Psoas muscle (tissue), 8 donors: ENCODE measurements around the gene BCLAF1. TPM values are rescaled to one million over a fixed set of nuclear protein-coding genes. Genes with fewer than 3 reads are reported as not detected.

Experiments used
- ATAC-seq, 4 donors: fragments of 200-7000 bp; cut with Tn5 transposase; one replicate each; pipeline ENCODE4 v1.9.1; 2020; ENCODE audit warnings: moderate library complexity in 3 of 4, mild to moderate bottlenecking in 2 of 4
- DNase-seq, 2 donors: peaks; one replicate each; pipeline ENCODE4 v3.0.0-alpha.2; 2020
- H3K27ac ChIP-seq: fragments of 200-600 bp; one replicate; pipeline ENCODE4 v1.8.0; 2022
- H3K27me3 ChIP-seq, 3 donors: fragments of 200-600 bp in 1 of 3; one replicate each; pipeline versions ENCODE4 v1.6.1 to v1.8.0; 2013 to 2022; ENCODE audit warnings: low read length in 2 of 3, mild to moderate bottlenecking in 2 of 3, moderate library complexity in 1 of 3; ENCODE audit not compliant: insufficient read depth in 3 of 3
- H3K36me3 ChIP-seq, 2 donors: fragments of 200-600 bp in 1 of 2; one replicate each; pipeline versions ENCODE4 v1.6.1 to v1.8.0; 2013 to 2022; ENCODE audit warnings: low read depth in 1 of 2, mild to moderate bottlenecking in 1 of 2, moderate library complexity in 1 of 2; ENCODE audit not compliant: insufficient read depth in 1 of 2
- H3K4me1 ChIP-seq: fragments of 200-600 bp; one replicate; pipeline ENCODE4 v1.8.0; 2022
- H3K4me3 ChIP-seq: fragments of 200-600 bp; one replicate; pipeline ENCODE4 v1.8.0; 2022; ENCODE audit warnings: mild to moderate bottlenecking
- H3K9me3 ChIP-seq: fragments of 200-600 bp; one replicate; pipeline ENCODE4 v1.8.0; 2022
- CTCF ChIP-seq: fragments of 200-600 bp; IDR thresholded peaks from one replicate; pipeline ENCODE4 v1.8.0; 2022; ENCODE audit warnings: antibody characterized with exemption
- WGBS, 3 donors: extraction: QIAGEN DNeasy Blood & Tissue Kit; methylation state at CpG; one replicate each; pipeline versions ENCODE4 v1.1.6 to v1.1.7; 2013; 5-methylcytosine and 5-hydroxymethylcytosine counted together
- intact Hi-C, 2 donors: fragments of 100-400 bp; cut with DNase I; formaldehyde crosslinking; loops; one replicate each; pipeline versions ENCODE4 v1.11.0 to v1.14.2; 2022
- polyA plus RNA-seq, 3 donors: library from polyadenylated mRNA; stranded (reverse); fragments of 200-250 nt; gene quantifications; one replicate each; pipeline ENCODE4 v1.2.3, GENCODE V29; 2013
- total RNA-seq, 4 donors: library from RNA; stranded (reverse); fragmentation: NEBNext Ultra II Directional in 2 of 4; extraction: Animal tissue kit (Norgen Biotek cat#: 25700) in 2 of 4; gene quantifications; one replicate each; pipeline versions ENCODE4 v1.2.1 to v1.2.4, GENCODE V29; 2021 to 2023
- donor health status: healthy with polysubstance abuse.
- donor health status: DM: no; HTN: no; CAD: no; lungs with moderate emphysema.
- donor health status: Bipolar disorder and iron deficiency.
- donor health status: healthy.
- donor health status: DM: yes; HTN: yes; CAD: no.
- donor health status: DM: no; HTN: no; CAD: no.
- donor health status: DM: no; HTN: no; CAD: no.
- donor health status: DM: yes; HTN: yes; CAD: no.

Gene BCLAF1
- total and polyA plus RNA-seq, 7 donors = 22.9 to 110 (median 82.5) TPM

- no peaks in the 10 kb centered on the region for H3K9me3 ChIP-seq
- H3K4me1 ChIP-seq = no peaks in the 10 kb centered on the region
- no peaks in the 10 kb centered on the region for H3K36me3 ChIP-seq
- intact Hi-C loops = no loop called here
- ATAC-seq (no peak), DNase-seq (no peak)
- H3K27ac ChIP-seq = no peak overlapping the region
- H3K27me3 ChIP-seq = no peaks in the 10 kb centered on the region
- TF ChIP-seq CTCF = no peak
- 93 to 98% (median 95%) methylated on average over 1 of the region's 1 CpG for WGBS, 3 donors
- H3K4me3 ChIP-seq = no peak overlapping the region
These were observed 56.9 kb downstream of the BCLAF1 start for GRCh38 chr6:136232701-136233100.

- 88 to 93% (median 91%) methylated on average over 2 of the region's 2 CpGs for WGBS, 3 donors
- H3K4me3 ChIP-seq = no peak overlapping the region
- H3K27ac ChIP-seq = no peak overlapping the region
These were observed 59.3 kb downstream of the BCLAF1 start for GRCh38 chr6:136230219-136230853.

GRCh38 chr6:136228814-136229213 lies 60.8 kb downstream of the BCLAF1 start:
- DNase-seq = no peak
- no peak overlapping the region for H3K27ac ChIP-seq
- no peak for ATAC-seq
- H3K36me3 ChIP-seq = no peaks in the 10 kb centered on the region
- peaks cover 4% of the 10 kb centered on the region for H3K4me1 ChIP-seq
- no peak overlapping the region for H3K4me3 ChIP-seq
- intact Hi-C loops = loop anchor here (5.0 to 10.0 kb wide), 4 partner anchors 194 to 722 kb away; no protein-coding TSS in a partner anchor
- TF ChIP-seq CTCF = no peak
- H3K27me3 ChIP-seq = no peaks in the 10 kb centered on the region
- no peaks in the 10 kb centered on the region for H3K9me3 ChIP-seq
- 84 to 87% (median 86%) methylated on average over 2 of the region's 2 CpGs for WGBS, 3 donors

More at GRCh38 chr6:136230219-136230853, 59.3 kb downstream of the BCLAF1 start:
- no peak for TF ChIP-seq CTCF
- Histone ChIP-seq H3K4me1 (peaks cover 4% of the 10 kb centered on the region), H3K9me3 (no peaks in the 10 kb centered on the region), H3K36me3 (no peaks in the 10 kb centered on the region), H3K27me3 (no peaks in the 10 kb centered on the region)
- ATAC-seq (no peak), DNase-seq (no peak)
- intact Hi-C loops = no loop called here

GRCh38 chr6:136226674-136227377 lies 62.8 kb downstream of the BCLAF1 start:
- no peaks in the 10 kb centered on the region for H3K9me3 ChIP-seq
- no peak for TF ChIP-seq CTCF
- intact Hi-C loops = loop anchor here (2.0 to 10.0 kb wide), 7 partner anchors 192 to 776 kb away; no protein-coding TSS in a partner anchor
- H3K27ac ChIP-seq = no peak overlapping the region
- peak overlapping the region; percentile 47 for H3K4me3 ChIP-seq
- WGBS, 3 donors = 66 to 82% (median 69%) methylated on average over 4 of the region's 4 CpGs
- ATAC-seq = peak; percentile 19 to 49 (median 37)
- H3K4me1 ChIP-seq = peaks cover 4% of the 10 kb centered on the region
- H3K36me3 ChIP-seq = no peaks in the 10 kb centered on the region
- DNase-seq = no peak
- H3K27me3 ChIP-seq = no peaks in the 10 kb centered on the region
